H1 (cell line): ENCODE results near the gene EPHA6. TPM values are rescaled to one million over a fixed set of nuclear protein-coding genes. Genes with fewer than 3 reads are reported as not detected.

Experiments used
- CTCF ChIA-PET: fragments of 300-600 bp; sonication (Branson Sonifier 250); formaldehyde crosslinking; loops from one replicate; lab custom pipeline; 2021; ENCODE audit not compliant: partially characterized antibody; lab: Charles Lee
- POLR2A ChIA-PET: fragments of 300-600 bp; sonication (Branson Sonifier 250); formaldehyde crosslinking; loops from one replicate; lab custom pipeline; 2021; ENCODE audit warnings: inconsistent platforms; ENCODE audit not compliant: partially characterized antibody; lab: Charles Lee
- DNase-seq, 2 experiments: peaks; one replicate each; pipeline versions ENCODE4 v3.0.0 to v3.0.0-alpha.2; 2010 to 2022; ENCODE audit warnings: low spot score in 2 of 2, low read depth in 1 of 2, mixed read lengths in 1 of 2
- FAIRE-seq: peaks from 2 replicates; lab custom pipeline; 2011; peaks lifted over from hg19 to GRCh38; lab: Jason Lieb, UNC
- H2AFZ ChIP-seq: 2 replicates; pipeline ENCODE4 v1.8.1; 2012; ENCODE audit warnings: low read length, inconsistent platforms
- H2AK5ac ChIP-seq: 2 replicates; pipeline ENCODE4 v1.6.1; 2013; ENCODE audit warnings: low read depth, low read length
- H2BK120ac ChIP-seq: replicated peaks from 2 replicates; pipeline ENCODE3; 2013; ENCODE audit warnings: low read depth, low read length, inconsistent platforms
- H2BK12ac ChIP-seq: 2 replicates; pipeline ENCODE4 v1.6.1; 2013; ENCODE audit warnings: low read depth, low read length
- H2BK15ac ChIP-seq: 2 replicates; pipeline ENCODE4 v1.6.1; 2013; ENCODE audit warnings: low read length
- H2BK20ac ChIP-seq: 2 replicates; pipeline ENCODE4 v1.6.1; 2013; ENCODE audit warnings: low read length
- H2BK5ac ChIP-seq: 2 replicates; pipeline ENCODE4 v1.6.1; 2013; ENCODE audit warnings: low read depth, low read length
- H3K14ac ChIP-seq: 2 replicates; pipeline ENCODE4 v1.6.1; 2013; ENCODE audit warnings: inconsistent platforms; ENCODE audit not compliant: insufficient read length
- H3K18ac ChIP-seq: 2 replicates; pipeline ENCODE4 v1.6.1; 2013; ENCODE audit warnings: low read length; ENCODE audit errors: extremely low read depth
- H3K23ac ChIP-seq: 2 replicates; pipeline ENCODE4 v1.6.1; 2013; ENCODE audit warnings: inconsistent platforms; ENCODE audit not compliant: insufficient read length
- H3K23me2 ChIP-seq: 2 replicates; pipeline ENCODE4 v1.6.1; 2013; ENCODE audit warnings: low read depth, low read length
- H3K27ac ChIP-seq: 2 replicates; pipeline ENCODE4 v1.6.1; 2011; ENCODE audit warnings: low read depth, low read length, inconsistent platforms
- H3K27me3 ChIP-seq, 4 experiments: replicated peaks in 1 of 4; 1 replicate in 1 of 4; 2 replicates in 3 of 4; pipeline versions ENCODE4 v1.6.1 to v1.8.1; 2011 to 2013; ENCODE audit warnings: low read length in 3 of 4, mild to moderate bottlenecking in 3 of 4, inconsistent platforms in 2 of 4, mixed read lengths in 2 of 4, moderate library complexity in 1 of 4; ENCODE audit not compliant: control insufficient read depth in 3 of 4, insufficient read depth in 3 of 4; ENCODE audit errors: extremely low read depth in 1 of 4
- H3K36me3 ChIP-seq, 4 experiments: 2 replicates each; pipeline versions ENCODE4 v1.6.1 to v1.8.1; 2011 to 2013; ENCODE audit warnings: mild to moderate bottlenecking in 4 of 4, low read length in 3 of 4, moderate library complexity in 2 of 4, control low read depth in 1 of 4, inconsistent platforms in 1 of 4; ENCODE audit not compliant: insufficient read depth in 4 of 4, control insufficient read depth in 2 of 4
- H3K4ac ChIP-seq: replicated peaks from 2 replicates; pipeline ENCODE3; 2013; ENCODE audit warnings: low read length, low read depth, mixed read lengths, inconsistent platforms; ENCODE audit not compliant: insufficient read length
- H3K4me1 ChIP-seq, 4 experiments: replicated peaks in 1 of 4; 1 replicate in 1 of 4; 2 replicates in 3 of 4; pipeline versions ENCODE4 v1.6.1 to v1.8.1; 2011 to 2013; ENCODE audit warnings: low read length in 3 of 4, inconsistent platforms in 2 of 4, mixed read lengths in 1 of 4; ENCODE audit not compliant: insufficient read depth in 4 of 4, control insufficient read depth in 3 of 4
- H3K4me2 ChIP-seq, 2 experiments: 2 replicates each; pipeline versions ENCODE4 v1.6.1 to v1.8.1; 2011 to 2013; ENCODE audit warnings: low read depth in 2 of 2, low read length in 2 of 2, control low read depth in 1 of 2, inconsistent platforms in 1 of 2, mild to moderate bottlenecking in 1 of 2; ENCODE audit not compliant: insufficient read depth in 1 of 2
- H3K4me3 ChIP-seq, 4 experiments: fragments of 200-600, 300-600 bp in 1 of 4; sonication (generic), shearing (Covaris generic), sonication (Bioruptor Twin) in 1 of 4; 2 replicates each; pipeline versions ENCODE4 v1.5.1 to v1.8.1; 2011 to 2016; ENCODE audit warnings: low read length in 4 of 4, low read depth in 3 of 4, control low read depth in 2 of 4, inconsistent platforms in 2 of 4, mild to moderate bottlenecking in 2 of 4, mixed read lengths in 1 of 4, moderate library complexity in 1 of 4; ENCODE audit not compliant: insufficient read depth in 2 of 4; ENCODE audit errors: extremely low read depth in 1 of 4
- H3K56ac ChIP-seq: replicated peaks from 2 replicates; pipeline ENCODE3; 2013; ENCODE audit warnings: low read depth, mild to moderate bottlenecking, mixed read lengths, low read length, inconsistent platforms; ENCODE audit not compliant: insufficient read length
- H3K79me1 ChIP-seq: 2 replicates; pipeline ENCODE4 v1.6.1; 2013; ENCODE audit warnings: low read depth, low read length, control low read depth
- H3K79me2 ChIP-seq, 2 experiments: 2 replicates each; pipeline versions ENCODE4 v1.6.1 to v1.8.1; 2012 to 2013; ENCODE audit warnings: low read length in 2 of 2, mild to moderate bottlenecking in 2 of 2, inconsistent platforms in 1 of 2; ENCODE audit not compliant: insufficient read depth in 2 of 2, control insufficient read depth in 1 of 2
- H3K9ac ChIP-seq, 4 experiments: replicated peaks in 1 of 4; 1 replicate in 1 of 4; 2 replicates in 3 of 4; pipeline versions ENCODE4 v1.6.1 to v1.8.1; 2011 to 2013; ENCODE audit warnings: low read depth in 3 of 4, low read length in 3 of 4, control low read depth in 2 of 4, mild to moderate bottlenecking in 2 of 4, moderate library complexity in 2 of 4, inconsistent platforms in 1 of 4; ENCODE audit errors: extremely low read depth in 1 of 4
- H3K9me3 ChIP-seq, 2 experiments: 2 replicates each; pipeline versions ENCODE4 v1.6.1 to v1.8.1; 2012 to 2013; ENCODE audit warnings: mild to moderate bottlenecking in 2 of 2, moderate library complexity in 2 of 2, control low read depth in 1 of 2, inconsistent platforms in 1 of 2, low read depth in 1 of 2, low read length in 1 of 2, mixed read lengths in 1 of 2; ENCODE audit not compliant: insufficient read depth in 2 of 2
- H4K20me1 ChIP-seq, 2 experiments: replicated peaks in 1 of 2; 2 replicates each; pipeline versions ENCODE3 to v1.8.1; 2011 to 2013; ENCODE audit warnings: inconsistent platforms in 2 of 2, low read length in 2 of 2, mild to moderate bottlenecking in 1 of 2; ENCODE audit not compliant: insufficient read depth in 2 of 2, control insufficient read depth in 1 of 2
- H4K5ac ChIP-seq: 2 replicates; pipeline ENCODE4 v1.6.1; 2013; ENCODE audit warnings: low read length, low read depth, mixed read lengths, inconsistent platforms; ENCODE audit not compliant: insufficient read length
- H4K8ac ChIP-seq: 2 replicates; pipeline ENCODE4 v1.8.0; 2013; ENCODE audit warnings: mild to moderate bottlenecking, moderate library complexity, low read length, inconsistent platforms; ENCODE audit not compliant: insufficient read depth; ENCODE audit errors: extremely low read depth
- H4K91ac ChIP-seq: replicated peaks from 2 replicates; pipeline ENCODE3; 2013; ENCODE audit warnings: low read length, mixed read lengths, inconsistent platforms; ENCODE audit not compliant: insufficient read length
- EGR1 ChIP-seq: IDR thresholded peaks from 2 replicates; pipeline ENCODE4 v1.6.1; 2011; ENCODE audit warnings: low read depth, low read length, borderline replicate concordance
- GTF2F1 ChIP-seq: IDR thresholded peaks from 2 replicates; pipeline ENCODE4 v1.6.1; 2012; ENCODE audit warnings: low read depth, low read length, improper control_type of control experiment, borderline replicate concordance
- KDM1A ChIP-seq: fragments of 200-600, 300-600 bp; sonication (generic); IDR thresholded peaks from 2 replicates; pipeline ENCODE4 v1.7.1; 2016; ENCODE audit warnings: mild to moderate bottlenecking, low read length, borderline replicate concordance
- POU5F1 ChIP-seq: IDR thresholded peaks from 2 replicates; pipeline ENCODE4 v1.6.1; 2011; ENCODE audit warnings: low read depth, mild to moderate bottlenecking, low read length, moderate library complexity
- SUZ12 ChIP-seq: fragments of 200-600 bp; sonication (generic); IDR thresholded peaks from 2 replicates; pipeline ENCODE4 v1.6.1; 2012; ENCODE audit warnings: mild to moderate bottlenecking, inconsistent platforms, low read length, moderate library complexity, mixed read lengths
- TBP ChIP-seq: IDR thresholded peaks from 2 replicates; pipeline ENCODE4 v1.6.1; 2011; ENCODE audit warnings: low read depth, low read length, improper control_type of control experiment
- USF2 ChIP-seq: IDR thresholded peaks from 2 replicates; pipeline ENCODE4 v1.6.1; 2011; ENCODE audit warnings: low read length, improper control_type of control experiment
- ZNF274 ChIP-seq: IDR thresholded peaks from 2 replicates; pipeline ENCODE4 v1.7.0; 2012; ENCODE audit warnings: low read length, borderline replicate concordance; ENCODE audit errors: extremely low read depth
- polyA plus RNA-seq, 7 experiments: library from polyadenylated mRNA; depleted of rRNA in 3 of 7; stranded (reverse) in 5 of 7; unstranded in 2 of 7; fragments of >200 nt in 5 of 7; fragments of 200-250 nt in 2 of 7; gene quantifications; 1 replicate in 5 of 7; 2 replicates in 1 of 7; 4 replicates in 1 of 7; pipeline versions ENCODE4 v1.2.1 to v1.2.3, GENCODE V29; 2011 to 2013; ENCODE audit warnings: missing spikeins in 2 of 7, mixed read lengths in 2 of 7
- total RNA-seq: library from RNA; stranded (reverse); fragmentation: NEBNext Ultra II Directional; extraction: Animal tissue kit (Norgen Biotek cat#: 25700); gene quantifications from 2 replicates; pipeline ENCODE4 v1.2.1, GENCODE V29; 2021
- TF ChIP-seq, protein P1 (sequence below): IDR thresholded peaks from 2 replicates; pipeline ENCODE4 v1.6.1; 2012; ENCODE audit warnings: inconsistent platforms

EPHA6 gene
- total and polyA plus RNA-seq, 2 of the 8 experiments (the other 6 are each of a cell fraction or from before 2014, with no cell fraction given), result 0.83 to 3.2 TPM

DNA sequence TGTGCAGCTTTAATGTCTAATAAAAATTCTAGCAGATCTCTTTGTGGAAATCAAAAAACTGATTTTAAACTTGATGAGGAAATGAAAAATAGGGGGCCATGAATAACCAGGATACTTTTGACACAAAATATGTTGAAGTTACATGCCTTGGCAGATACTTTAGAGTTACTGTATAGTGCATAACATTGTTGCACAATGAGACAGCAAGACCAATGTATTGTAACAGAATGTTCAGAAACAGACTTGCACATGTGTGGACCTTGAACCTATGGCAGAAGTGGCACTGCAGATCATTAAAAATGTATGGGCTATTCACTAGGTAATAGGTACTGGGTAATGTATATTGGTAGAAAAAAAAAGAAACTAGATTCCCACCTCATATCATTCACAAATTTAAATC, 607.2 kb downstream of the EPHA6 start:
- Histone ChIP-seq H2BK12ac (no peak overlapping the region), H3K18ac (no peak overlapping the region), H3K14ac (no peak overlapping the region), H3K56ac (no peak overlapping the region), H3K4me3 (no peak overlapping the region), H3K4me1 (no peaks in the 10 kb centered on the region), H3K27me3 (no peaks in the 10 kb centered on the region), H3K4ac (no peak overlapping the region), H4K5ac (no peak overlapping the region), H2BK120ac (no peak overlapping the region), H4K20me1 (no peaks in the 10 kb centered on the region), H4K91ac (no peak overlapping the region), H4K8ac (no peak overlapping the region), H3K23ac (no peak overlapping the region), H3K36me3 (no peaks in the 10 kb centered on the region), H3K27ac (no peak overlapping the region), H2BK20ac (no peak overlapping the region), H3K9me3 (peaks cover 10 to 17% of the 10 kb centered on the region in 2 experiments; a peak in 3 of 4 replicates), H2AK5ac (no peak overlapping the region)
- POLR2A ChIA-PET, result no interaction called here
- TF ChIP-seq GTF2F1 (no peak), ZNF274 (no peak), SUZ12 (no peak), USF2 (no peak), EGR1 (no peak), KDM1A (no peak), TBP (no peak), POU5F1 (no peak)
- TF ChIP-seq, protein P1, sequence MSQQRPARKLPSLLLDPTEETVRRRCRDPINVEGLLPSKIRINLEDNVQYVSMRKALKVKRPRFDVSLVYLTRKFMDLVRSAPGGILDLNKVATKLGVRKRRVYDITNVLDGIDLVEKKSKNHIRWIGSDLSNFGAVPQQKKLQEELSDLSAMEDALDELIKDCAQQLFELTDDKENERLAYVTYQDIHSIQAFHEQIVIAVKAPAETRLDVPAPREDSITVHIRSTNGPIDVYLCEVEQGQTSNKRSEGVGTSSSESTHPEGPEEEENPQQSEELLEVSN, result no peak
- TF ChIP-seq, all 59 proteins: peak for 0
- no peak for DNase-seq
- H2BK15ac ChIP-seq, result no peak overlapping the region
- no peaks in the 10 kb centered on the region for H3K79me1 ChIP-seq
- no peak overlapping the region for H3K4me2 ChIP-seq
- FAIRE-seq, result no peak
- no peaks in the 10 kb centered on the region for H3K79me2 ChIP-seq
- H2BK5ac ChIP-seq, result no peak overlapping the region
- H3K23me2 ChIP-seq, result no peaks in the 10 kb centered on the region
- CTCF ChIA-PET, result no interaction called here
- no peak overlapping the region for H2AFZ ChIP-seq
- H3K9ac ChIP-seq, result no peak overlapping the region
